ENCODE results near the gene KCNIP4. TPM values are rescaled to one million over a fixed set of nuclear protein-coding genes. Genes with fewer than 3 reads are reported as not detected.

KCNIP4 gene
- total and polyA plus RNA-seq, 2 experiments from 2014 or later: 0.65 TPM; not detected in 1

GRCh38 chr4:21555083-21555482 is 393.5 kb downstream of the KCNIP4 start:
- no peaks in the 10 kb centered on the region for H3K79me2 ChIP-seq (ENCODE audit: insufficient read depth)
- in situ Hi-C loops (cut with MboI): no loop called here
- WGBS, 2 experiments (ENCODE audit: low coverage in 1 of 2, low lambda C conversion rate in 2 of 2, missing lambda C conversion rate in 2 of 2): 7 to 19% methylated on average over 3 of the region's 3 CpGs

GRCh38 chr4:21554500-21554899 is 394.1 kb downstream of the KCNIP4 start:
- 7% methylated on average over 3 of the region's 3 CpGs for WGBS, 2 experiments (ENCODE audit: low coverage in 1 of 2, low lambda C conversion rate in 2 of 2, missing lambda C conversion rate in 2 of 2)
- in situ Hi-C loops (cut with MboI): no loop called here
- Histone ChIP-seq H3K9ac (no peak overlapping the region), H3K4me1 (ENCODE audit: insufficient read depth) (no peaks in the 10 kb centered on the region), H3K4me3 (no peak overlapping the region), H3K27me3 (replicated peaks; ENCODE audit: insufficient read depth) (no peaks in the 10 kb centered on the region), H3K9me3 (ENCODE audit: low read depth) (no peaks in the 10 kb centered on the region), H4K20me1 (ENCODE audit: insufficient read depth) (no peaks in the 10 kb centered on the region), H2AFZ (no peak overlapping the region), H3K4me2 (ENCODE audit: unreplicated experiment) (no peak overlapping the region), H3K9me2 (ENCODE audit: insufficient read depth) (no peaks in the 10 kb centered on the region), H3K27ac (no peak overlapping the region), H3F3A (ENCODE audit: insufficient read depth) (no peaks in the 10 kb centered on the region), H3K36me3 (ENCODE audit: low read depth) (no peaks in the 10 kb centered on the region), H3K79me2 (ENCODE audit: insufficient read depth) (no peaks in the 10 kb centered on the region)
- TF ChIP-seq EZH2phosphoT487 (IDR thresholded peaks at IDR 0.05; ENCODE audit: insufficient read depth, low read depth): no peak
- TF ChIP-seq EZH2 (IDR thresholded peaks at IDR 0.05; ENCODE audit: insufficient read depth, poor library complexity, severe bottlenecking): no peak
- no peak for DNase-seq

More at GRCh38 chr4:21555083-21555482, 393.5 kb downstream of the KCNIP4 start:
- no peaks in the 10 kb centered on the region for H4K20me1 ChIP-seq (ENCODE audit: insufficient read depth)
- H3K9ac ChIP-seq: no peak overlapping the region
- H3K4me3 ChIP-seq: no peak overlapping the region
- H3K4me2 ChIP-seq (ENCODE audit: unreplicated experiment): no peak overlapping the region
- H3K9me3 ChIP-seq (ENCODE audit: low read depth): no peaks in the 10 kb centered on the region
- H3K36me3 ChIP-seq (ENCODE audit: low read depth): no peaks in the 10 kb centered on the region
- no peak for DNase-seq
- TF ChIP-seq EZH2phosphoT487 (IDR thresholded peaks at IDR 0.05; ENCODE audit: insufficient read depth, low read depth) (no peak), EZH2 (IDR thresholded peaks at IDR 0.05; ENCODE audit: insufficient read depth, poor library complexity, severe bottlenecking) (no peak)
- H3K4me1 ChIP-seq (ENCODE audit: insufficient read depth): no peaks in the 10 kb centered on the region
- no peaks in the 10 kb centered on the region for H3K9me2 ChIP-seq (ENCODE audit: insufficient read depth)
- H2AFZ ChIP-seq: no peak overlapping the region
- H3K27me3 ChIP-seq (replicated peaks; ENCODE audit: insufficient read depth): no peaks in the 10 kb centered on the region
- no peaks in the 10 kb centered on the region for H3F3A ChIP-seq (ENCODE audit: insufficient read depth)
- H3K27ac ChIP-seq: no peak overlapping the region

- no peaks in the 10 kb centered on the region for H3K9me2 ChIP-seq (ENCODE audit: insufficient read depth)
- no peaks in the 10 kb centered on the region for H4K20me1 ChIP-seq (ENCODE audit: insufficient read depth)
- H3K9ac ChIP-seq: no peak overlapping the region
- no peak overlapping the region for H2AFZ ChIP-seq
- no peak overlapping the region for H3K4me2 ChIP-seq (ENCODE audit: unreplicated experiment)
- no peak for TF ChIP-seq EZH2phosphoT487 (IDR thresholded peaks at IDR 0.05; ENCODE audit: insufficient read depth, low read depth)
- TF ChIP-seq EZH2 (IDR thresholded peaks at IDR 0.05; ENCODE audit: insufficient read depth, poor library complexity, severe bottlenecking): no peak
- no peak overlapping the region for H3K4me3 ChIP-seq
- WGBS, 2 experiments (ENCODE audit: low coverage in 1 of 2, low lambda C conversion rate in 2 of 2, missing lambda C conversion rate in 2 of 2): 0 to 4% methylated on average over 1 of the region's 1 CpG
- in situ Hi-C loops (cut with MboI): no loop called here
- H3K9me3 ChIP-seq (ENCODE audit: low read depth): no peaks in the 10 kb centered on the region
- no peaks in the 10 kb centered on the region for H3K4me1 ChIP-seq (ENCODE audit: insufficient read depth)
- H3K36me3 ChIP-seq (ENCODE audit: low read depth): no peaks in the 10 kb centered on the region
- no peak overlapping the region for H3K27ac ChIP-seq
- no peaks in the 10 kb centered on the region for H3F3A ChIP-seq (ENCODE audit: insufficient read depth)
- no peaks in the 10 kb centered on the region for H3K79me2 ChIP-seq (ENCODE audit: insufficient read depth)
- H3K27me3 ChIP-seq (replicated peaks; ENCODE audit: insufficient read depth): no peaks in the 10 kb centered on the region
- no peak for DNase-seq
Measured at GRCh38 chr4:21554066-21554465, 394.5 kb downstream of the KCNIP4 start.

GRCh38 chr4:21552455-21552854 is 396.1 kb downstream of the KCNIP4 start:
- H3K4me1 ChIP-seq (ENCODE audit: insufficient read depth): no peaks in the 10 kb centered on the region
- no peak overlapping the region for H3K4me2 ChIP-seq (ENCODE audit: unreplicated experiment)
- WGBS, 2 experiments (ENCODE audit: low coverage in 1 of 2, low lambda C conversion rate in 2 of 2, missing lambda C conversion rate in 2 of 2): 19 to 50% methylated on average over 1 of the region's 1 CpG
- H2AFZ ChIP-seq: no peak overlapping the region
- in situ Hi-C loops (cut with MboI): no loop called here
- no peaks in the 10 kb centered on the region for H3K9me2 ChIP-seq (ENCODE audit: insufficient read depth)
- H3K9me3 ChIP-seq (ENCODE audit: low read depth): no peaks in the 10 kb centered on the region
- no peaks in the 10 kb centered on the region for H3F3A ChIP-seq (ENCODE audit: insufficient read depth)
- TF ChIP-seq EZH2phosphoT487 (IDR thresholded peaks at IDR 0.05; ENCODE audit: insufficient read depth, low read depth) (no peak), EZH2 (IDR thresholded peaks at IDR 0.05; ENCODE audit: insufficient read depth, poor library complexity, severe bottlenecking) (no peak)
- H3K36me3 ChIP-seq (ENCODE audit: low read depth): no peaks in the 10 kb centered on the region
- no peak overlapping the region for H3K9ac ChIP-seq
- H4K20me1 ChIP-seq (ENCODE audit: insufficient read depth): no peaks in the 10 kb centered on the region
- DNase-seq: no peak
- H3K27me3 ChIP-seq (replicated peaks; ENCODE audit: insufficient read depth): no peaks in the 10 kb centered on the region
- no peak overlapping the region for H3K4me3 ChIP-seq
- no peaks in the 10 kb centered on the region for H3K79me2 ChIP-seq (ENCODE audit: insufficient read depth)
- no peak overlapping the region for H3K27ac ChIP-seq

- H4K20me1 ChIP-seq (ENCODE audit: insufficient read depth): no peaks in the 10 kb centered on the region
- H3K9me3 ChIP-seq (ENCODE audit: low read depth): no peaks in the 10 kb centered on the region
- no peaks in the 10 kb centered on the region for H3K36me3 ChIP-seq (ENCODE audit: low read depth)
- WGBS, 2 experiments (ENCODE audit: low coverage in 1 of 2, low lambda C conversion rate in 2 of 2, missing lambda C conversion rate in 2 of 2): 15 to 16% methylated on average over 3 of the region's 3 CpGs
- no peak overlapping the region for H3K9ac ChIP-seq
- H3K79me2 ChIP-seq (ENCODE audit: insufficient read depth): no peaks in the 10 kb centered on the region
- H3K9me2 ChIP-seq (ENCODE audit: insufficient read depth): no peaks in the 10 kb centered on the region
- TF ChIP-seq EZH2 (IDR thresholded peaks at IDR 0.05; ENCODE audit: insufficient read depth, poor library complexity, severe bottlenecking) (no peak), EZH2phosphoT487 (IDR thresholded peaks at IDR 0.05; ENCODE audit: insufficient read depth, low read depth) (no peak)
- no peak overlapping the region for H3K4me3 ChIP-seq
- no peak overlapping the region for H2AFZ ChIP-seq
- H3K27ac ChIP-seq: no peak overlapping the region
- no peaks in the 10 kb centered on the region for H3K27me3 ChIP-seq (replicated peaks; ENCODE audit: insufficient read depth)
- H3K4me2 ChIP-seq (ENCODE audit: unreplicated experiment): no peak overlapping the region
- H3F3A ChIP-seq (ENCODE audit: insufficient read depth): no peaks in the 10 kb centered on the region
- in situ Hi-C loops (cut with MboI): no loop called here
- no peak for DNase-seq
- H3K4me1 ChIP-seq (ENCODE audit: insufficient read depth): no peaks in the 10 kb centered on the region
Measured at GRCh38 chr4:21544955-21545354, 403.6 kb downstream of the KCNIP4 start.

Measured in GM23248 (cell line).